H1 (cell line): ENCODE data around the gene ARV1. TPM values are rescaled to one million over a fixed set of nuclear protein-coding genes. Genes with fewer than 3 reads are reported as not detected.

ENCODE experiments used
- CTCF ChIA-PET: fragments of 300-600 bp; sonication (Branson Sonifier 250); formaldehyde crosslinking; loops from one replicate; lab custom pipeline; 2021; ENCODE audit not compliant: partially characterized antibody; lab: Charles Lee
- POLR2A ChIA-PET: fragments of 300-600 bp; sonication (Branson Sonifier 250); formaldehyde crosslinking; loops from one replicate; lab custom pipeline; 2021; ENCODE audit warnings: inconsistent platforms; ENCODE audit not compliant: partially characterized antibody; lab: Charles Lee
- DNase-seq, 2 experiments: peaks; one replicate each; pipeline versions ENCODE4 v3.0.0 to v3.0.0-alpha.2; 2010 to 2022; ENCODE audit warnings: low spot score in 2 of 2, low read depth in 1 of 2, mixed read lengths in 1 of 2
- FAIRE-seq: peaks from 2 replicates; lab custom pipeline; 2011; peaks lifted over from hg19 to GRCh38; lab: Jason Lieb, UNC
- H2AFZ ChIP-seq: 2 replicates; pipeline ENCODE4 v1.8.1; 2012; ENCODE audit warnings: low read length, inconsistent platforms
- H2AK5ac ChIP-seq: 2 replicates; pipeline ENCODE4 v1.6.1; 2013; ENCODE audit warnings: low read depth, low read length
- H2BK120ac ChIP-seq: replicated peaks from 2 replicates; pipeline ENCODE3; 2013; ENCODE audit warnings: low read depth, low read length, inconsistent platforms
- H2BK12ac ChIP-seq: 2 replicates; pipeline ENCODE4 v1.6.1; 2013; ENCODE audit warnings: low read depth, low read length
- H2BK15ac ChIP-seq: 2 replicates; pipeline ENCODE4 v1.6.1; 2013; ENCODE audit warnings: low read length
- H2BK20ac ChIP-seq: 2 replicates; pipeline ENCODE4 v1.6.1; 2013; ENCODE audit warnings: low read length
- H2BK5ac ChIP-seq: 2 replicates; pipeline ENCODE4 v1.6.1; 2013; ENCODE audit warnings: low read depth, low read length
- H3K14ac ChIP-seq: 2 replicates; pipeline ENCODE4 v1.6.1; 2013; ENCODE audit warnings: inconsistent platforms; ENCODE audit not compliant: insufficient read length
- H3K18ac ChIP-seq: 2 replicates; pipeline ENCODE4 v1.6.1; 2013; ENCODE audit warnings: low read length; ENCODE audit errors: extremely low read depth
- H3K23ac ChIP-seq: 2 replicates; pipeline ENCODE4 v1.6.1; 2013; ENCODE audit warnings: inconsistent platforms; ENCODE audit not compliant: insufficient read length
- H3K23me2 ChIP-seq: 2 replicates; pipeline ENCODE4 v1.6.1; 2013; ENCODE audit warnings: low read depth, low read length
- H3K27ac ChIP-seq: 2 replicates; pipeline ENCODE4 v1.6.1; 2011; ENCODE audit warnings: low read depth, low read length, inconsistent platforms
- H3K27me3 ChIP-seq, 4 experiments: replicated peaks in 1 of 4; 1 replicate in 1 of 4; 2 replicates in 3 of 4; pipeline versions ENCODE4 v1.6.1 to v1.8.1; 2011 to 2013; ENCODE audit warnings: low read length in 3 of 4, mild to moderate bottlenecking in 3 of 4, inconsistent platforms in 2 of 4, mixed read lengths in 2 of 4, moderate library complexity in 1 of 4; ENCODE audit not compliant: control insufficient read depth in 3 of 4, insufficient read depth in 3 of 4; ENCODE audit errors: extremely low read depth in 1 of 4
- H3K36me3 ChIP-seq, 4 experiments: 2 replicates each; pipeline versions ENCODE4 v1.6.1 to v1.8.1; 2011 to 2013; ENCODE audit warnings: mild to moderate bottlenecking in 4 of 4, low read length in 3 of 4, moderate library complexity in 2 of 4, control low read depth in 1 of 4, inconsistent platforms in 1 of 4; ENCODE audit not compliant: insufficient read depth in 4 of 4, control insufficient read depth in 2 of 4
- H3K4ac ChIP-seq: replicated peaks from 2 replicates; pipeline ENCODE3; 2013; ENCODE audit warnings: low read length, low read depth, mixed read lengths, inconsistent platforms; ENCODE audit not compliant: insufficient read length
- H3K4me1 ChIP-seq, 4 experiments: replicated peaks in 1 of 4; 1 replicate in 1 of 4; 2 replicates in 3 of 4; pipeline versions ENCODE4 v1.6.1 to v1.8.1; 2011 to 2013; ENCODE audit warnings: low read length in 3 of 4, inconsistent platforms in 2 of 4, mixed read lengths in 1 of 4; ENCODE audit not compliant: insufficient read depth in 4 of 4, control insufficient read depth in 3 of 4
- H3K4me2 ChIP-seq, 2 experiments: 2 replicates each; pipeline versions ENCODE4 v1.6.1 to v1.8.1; 2011 to 2013; ENCODE audit warnings: low read depth in 2 of 2, low read length in 2 of 2, control low read depth in 1 of 2, inconsistent platforms in 1 of 2, mild to moderate bottlenecking in 1 of 2; ENCODE audit not compliant: insufficient read depth in 1 of 2
- H3K4me3 ChIP-seq, 4 experiments: fragments of 200-600, 300-600 bp in 1 of 4; sonication (generic), shearing (Covaris generic), sonication (Bioruptor Twin) in 1 of 4; 2 replicates each; pipeline versions ENCODE4 v1.5.1 to v1.8.1; 2011 to 2016; ENCODE audit warnings: low read length in 4 of 4, low read depth in 3 of 4, control low read depth in 2 of 4, inconsistent platforms in 2 of 4, mild to moderate bottlenecking in 2 of 4, mixed read lengths in 1 of 4, moderate library complexity in 1 of 4; ENCODE audit not compliant: insufficient read depth in 2 of 4; ENCODE audit errors: extremely low read depth in 1 of 4
- H3K56ac ChIP-seq: replicated peaks from 2 replicates; pipeline ENCODE3; 2013; ENCODE audit warnings: low read depth, mild to moderate bottlenecking, mixed read lengths, low read length, inconsistent platforms; ENCODE audit not compliant: insufficient read length
- H3K79me1 ChIP-seq: 2 replicates; pipeline ENCODE4 v1.6.1; 2013; ENCODE audit warnings: low read depth, low read length, control low read depth
- H3K79me2 ChIP-seq, 2 experiments: 2 replicates each; pipeline versions ENCODE4 v1.6.1 to v1.8.1; 2012 to 2013; ENCODE audit warnings: low read length in 2 of 2, mild to moderate bottlenecking in 2 of 2, inconsistent platforms in 1 of 2; ENCODE audit not compliant: insufficient read depth in 2 of 2, control insufficient read depth in 1 of 2
- H3K9ac ChIP-seq, 4 experiments: replicated peaks in 1 of 4; 1 replicate in 1 of 4; 2 replicates in 3 of 4; pipeline versions ENCODE4 v1.6.1 to v1.8.1; 2011 to 2013; ENCODE audit warnings: low read depth in 3 of 4, low read length in 3 of 4, control low read depth in 2 of 4, mild to moderate bottlenecking in 2 of 4, moderate library complexity in 2 of 4, inconsistent platforms in 1 of 4; ENCODE audit errors: extremely low read depth in 1 of 4
- H3K9me3 ChIP-seq, 2 experiments: 2 replicates each; pipeline versions ENCODE4 v1.6.1 to v1.8.1; 2012 to 2013; ENCODE audit warnings: mild to moderate bottlenecking in 2 of 2, moderate library complexity in 2 of 2, control low read depth in 1 of 2, inconsistent platforms in 1 of 2, low read depth in 1 of 2, low read length in 1 of 2, mixed read lengths in 1 of 2; ENCODE audit not compliant: insufficient read depth in 2 of 2
- H4K20me1 ChIP-seq, 2 experiments: replicated peaks in 1 of 2; 2 replicates each; pipeline versions ENCODE3 to v1.8.1; 2011 to 2013; ENCODE audit warnings: inconsistent platforms in 2 of 2, low read length in 2 of 2, mild to moderate bottlenecking in 1 of 2; ENCODE audit not compliant: insufficient read depth in 2 of 2, control insufficient read depth in 1 of 2
- H4K5ac ChIP-seq: 2 replicates; pipeline ENCODE4 v1.6.1; 2013; ENCODE audit warnings: low read length, low read depth, mixed read lengths, inconsistent platforms; ENCODE audit not compliant: insufficient read length
- H4K8ac ChIP-seq: 2 replicates; pipeline ENCODE4 v1.8.0; 2013; ENCODE audit warnings: mild to moderate bottlenecking, moderate library complexity, low read length, inconsistent platforms; ENCODE audit not compliant: insufficient read depth; ENCODE audit errors: extremely low read depth
- H4K91ac ChIP-seq: replicated peaks from 2 replicates; pipeline ENCODE3; 2013; ENCODE audit warnings: low read length, mixed read lengths, inconsistent platforms; ENCODE audit not compliant: insufficient read length
- BACH1 ChIP-seq: IDR thresholded peaks from 2 replicates; pipeline ENCODE4 v1.6.1; 2012; ENCODE audit warnings: low read length, improper control_type of control experiment
- CBX8 ChIP-seq: fragments of 300-800, 300-1000 bp; sonication (generic); IDR thresholded peaks from 2 replicates; pipeline ENCODE4 v1.7.1; 2016; ENCODE audit warnings: low read depth, low read length, borderline replicate concordance
- FOSL1 ChIP-seq: IDR thresholded peaks from 2 replicates; pipeline ENCODE4 v1.6.1; 2011; ENCODE audit warnings: mild to moderate bottlenecking, low read depth, low read length, moderate library complexity; ENCODE audit not compliant: insufficient read depth
- NRF1 ChIP-seq: IDR thresholded peaks from 2 replicates; pipeline ENCODE4 v1.6.1; 2011; ENCODE audit warnings: mild to moderate bottlenecking, low read depth, low read length, improper control_type of control experiment
- POU5F1 ChIP-seq: IDR thresholded peaks from 2 replicates; pipeline ENCODE4 v1.6.1; 2011; ENCODE audit warnings: low read depth, mild to moderate bottlenecking, low read length, moderate library complexity
- TAF7 ChIP-seq: optimal IDR thresholded peaks from 2 replicates; pipeline ENCODE3; 2011; ENCODE audit warnings: low read depth, mild to moderate bottlenecking, inconsistent platforms, low read length, moderate library complexity, borderline replicate concordance
- WGBS, 2 experiments: shearing (Covaris generic) in 1 of 2; methylation state at CpG; one replicate each; pipeline versions ENCODE4 v1.1.6 to v1.1.7; 2013 to 2015; ENCODE audit warnings: low lambda C conversion rate in 2 of 2, mixed read lengths in 2 of 2, inconsistent platforms in 1 of 2, low coverage in 1 of 2, missing lambda C conversion rate in 1 of 2; ENCODE audit not compliant: insufficient replicate concordance in 2 of 2, insufficient coverage in 1 of 2, insufficient read length in 1 of 2; ENCODE audit errors: extremely low coverage in 1 of 2, missing lambda C conversion rate in 1 of 2; 5-methylcytosine and 5-hydroxymethylcytosine counted together
- polyA plus RNA-seq, 7 experiments: library from polyadenylated mRNA; depleted of rRNA in 3 of 7; stranded (reverse) in 5 of 7; unstranded in 2 of 7; fragments of >200 nt in 5 of 7; fragments of 200-250 nt in 2 of 7; gene quantifications; 1 replicate in 5 of 7; 2 replicates in 1 of 7; 4 replicates in 1 of 7; pipeline versions ENCODE4 v1.2.1 to v1.2.3, GENCODE V29; 2011 to 2013; ENCODE audit warnings: missing spikeins in 2 of 7, mixed read lengths in 2 of 7
- total RNA-seq: library from RNA; stranded (reverse); fragmentation: NEBNext Ultra II Directional; extraction: Animal tissue kit (Norgen Biotek cat#: 25700); gene quantifications from 2 replicates; pipeline ENCODE4 v1.2.1, GENCODE V29; 2021

Gene ARV1
- total and polyA plus RNA-seq, 2 of the 8 experiments (the other 6 are each of a cell fraction or from before 2014, with no cell fraction given): 13.1 to 13.4 TPM

- Histone ChIP-seq H4K91ac (no peak overlapping the region), H3K23me2 (peaks cover 4% of the 10 kb centered on the region; the same call in 1 of the 2 replicates), H3K9me3 (no peaks in the 10 kb centered on the region), H3K56ac (no peak overlapping the region), H3K4ac (no peak overlapping the region), H4K8ac (no peak overlapping the region), H2BK12ac (no peak overlapping the region), H3K36me3 (no peaks in the 10 kb centered on the region), H2AFZ (no peak overlapping the region), H2BK15ac (no peak overlapping the region), H3K4me1 (peaks cover 2 to 7% (median 6%) of the 10 kb centered on the region in 4 experiments; a peak in 5 of 7 replicates), H3K27me3 (peaks cover 0 to 6% (median 2%) of the 10 kb centered on the region in 4 experiments; a peak in 3 of 7 replicates), H3K4me3 (no peak overlapping the region), H2BK5ac (no peak overlapping the region), H3K79me2 (no peaks in the 10 kb centered on the region), H4K5ac (no peak overlapping the region), H3K14ac (no peak overlapping the region), H3K9ac (no peak overlapping the region), H2BK20ac (no peak overlapping the region), H3K4me2 (no peak overlapping the region), H4K20me1 (peaks cover 0 to 6% of the 10 kb centered on the region in 2 experiments), H3K27ac (no peak overlapping the region), H3K79me1 (no peaks in the 10 kb centered on the region), H2BK120ac (no peak overlapping the region), H3K23ac (no peak overlapping the region), H3K18ac (no peak overlapping the region), H2AK5ac (no peak overlapping the region)
- ChIA-PET CTCF (interaction anchor here (0.6 to 4.0 kb wide), 7 partner anchors 14 to 194 kb away, joined by 3 to 14 read pairs (median 3); no protein-coding TSS in a partner anchor), POLR2A (no interaction called here)
- no peak for DNase-seq
- TF ChIP-seq FOSL1: no peak
- TF ChIP-seq TAF7: no peak
- no peak for TF ChIP-seq NRF1
- no peak for TF ChIP-seq POU5F1
- no peak for TF ChIP-seq CBX8
- TF ChIP-seq BACH1: no peak
- 92% methylated on average over 6 of the region's 6 CpGs; no CpG with 5 or more reads in 1 of the 2 experiments for WGBS, 2 experiments
- FAIRE-seq: no peak
These were observed 37.3 kb downstream of the ARV1 start for GRCh38 chr1:231016234-231016633.
